Cerebellar cortex (tissue), 1 donor: ENCODE measurements around the gene TMEM200C.
"Not testable (repeated sequence)": the region's sequence is repeated elsewhere in the genome, so short reads cannot be mapped to it uniquely, and the experiment has no call there.

Experiments used
- DNase-seq: peaks from one replicate; pipeline ENCODE4 v3.0.0-alpha.2; 2015; ENCODE audit warnings: low spot score

TMEM200C gene

GRCh38 chr18:5892823-5893431 is 2.4 kb downstream of the TMEM200C start:
- DNase-seq, result no peak

DNA sequence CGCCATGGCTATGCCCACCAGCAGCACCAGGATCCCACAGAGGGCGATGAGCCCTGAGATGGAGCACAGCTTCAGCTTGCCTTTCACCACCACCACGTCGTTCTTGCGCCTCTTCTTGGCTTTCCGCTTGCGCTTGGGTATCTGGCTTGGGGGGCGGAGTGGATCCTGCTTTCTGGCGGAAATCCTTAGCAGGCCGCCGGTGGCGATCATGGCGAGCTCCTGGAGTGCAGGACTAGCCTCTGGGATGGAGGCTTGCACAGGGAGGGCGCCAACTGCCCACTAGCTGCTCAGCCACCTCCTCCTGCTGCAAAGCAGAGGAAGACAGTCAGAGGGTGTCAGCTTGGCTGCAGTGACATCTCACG is 3.5 kb downstream of the TMEM200C start:
- DNase-seq, result no peak

- no peak for DNase-seq
Observed at GRCh38 chr18:5891184-5891853, 4.0 kb downstream of the TMEM200C start.

GRCh38 chr18:5890331-5891183 is 4.8 kb downstream of the TMEM200C start:
- no peak for DNase-seq

- no peak for DNase-seq
Observed at GRCh38 chr18:5885361-5885760, 10.0 kb downstream of the TMEM200C start.

DNA sequence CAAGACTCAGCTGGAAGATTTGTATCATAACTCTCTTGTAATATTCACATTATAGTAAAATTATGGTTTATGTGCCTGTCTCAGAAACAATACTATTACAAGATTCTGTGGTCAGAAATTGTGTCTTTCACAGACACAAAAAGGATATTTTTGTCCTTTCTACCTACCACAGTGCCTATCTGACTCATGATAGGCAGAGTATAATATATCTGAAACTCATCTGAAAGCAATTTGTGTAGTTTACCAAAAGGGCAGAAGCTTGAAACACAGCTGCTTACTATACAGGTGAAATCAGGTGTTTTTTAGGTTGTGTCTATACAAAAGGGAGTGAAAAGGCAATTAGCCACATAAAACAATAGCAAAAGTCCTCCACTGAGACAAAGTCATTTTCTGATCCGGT is 10.9 kb downstream of the TMEM200C start:
- DNase-seq, result no peak

DNA sequence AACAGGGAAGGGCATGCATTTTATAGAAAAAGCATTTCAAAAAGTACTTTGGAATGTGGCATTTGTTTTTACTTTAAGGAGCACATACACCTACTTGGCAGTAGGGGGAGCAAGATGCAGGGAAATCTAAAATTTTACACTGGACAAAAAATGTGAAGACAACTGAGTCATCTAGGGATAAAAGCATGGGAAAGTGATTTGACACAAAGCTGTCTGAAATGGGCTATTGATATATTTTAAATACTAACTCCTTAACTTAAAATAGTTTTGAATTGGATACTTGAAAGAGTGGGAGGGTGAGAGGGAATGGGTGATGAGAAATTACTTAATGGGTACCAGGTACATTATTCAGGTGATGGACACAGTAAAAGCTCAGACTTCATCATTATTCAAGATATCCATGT is 15.8 kb downstream of the TMEM200C start:
- DNase-seq, result peak; percentile 41

DNA sequence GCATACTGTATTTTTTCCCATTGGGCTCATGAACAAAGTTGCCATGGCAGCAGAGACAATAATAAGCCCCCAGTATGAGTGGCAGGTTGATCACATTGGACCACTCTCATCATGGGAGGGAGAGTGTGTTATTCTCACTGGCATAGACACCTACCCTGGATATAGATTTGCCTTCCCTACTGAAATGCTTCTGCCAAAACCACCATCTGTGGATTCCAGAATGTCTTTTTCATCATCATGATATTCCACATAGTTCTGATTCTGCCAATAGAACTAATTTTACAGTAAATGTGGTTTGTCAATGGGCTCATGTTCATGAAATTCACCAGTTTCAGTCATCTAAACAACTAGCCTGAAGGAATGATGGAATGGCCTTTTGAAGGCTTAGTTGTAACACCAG is 18.4 kb downstream of the TMEM200C start:
- DNase-seq, result no peak

DNA sequence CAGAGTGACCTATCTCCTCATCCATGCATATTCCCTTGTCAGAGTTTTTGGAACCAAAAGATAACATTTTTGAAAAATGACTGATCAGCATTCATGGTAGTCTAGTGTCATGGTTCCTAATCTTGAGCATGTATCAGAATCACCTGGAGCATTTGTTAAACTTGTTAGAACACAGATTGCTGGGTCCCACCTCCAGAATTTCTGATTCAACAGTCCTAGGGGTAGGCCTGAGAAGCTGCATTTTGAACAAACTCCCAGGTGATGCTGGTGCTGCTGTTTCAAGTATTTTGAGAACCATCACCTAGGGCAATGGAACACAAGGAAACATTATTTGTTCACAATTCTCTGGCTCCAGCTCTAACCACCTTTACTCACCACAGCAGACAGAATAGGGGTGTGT is 21.0 kb downstream of the TMEM200C start:
- DNase-seq, result no peak

DNA sequence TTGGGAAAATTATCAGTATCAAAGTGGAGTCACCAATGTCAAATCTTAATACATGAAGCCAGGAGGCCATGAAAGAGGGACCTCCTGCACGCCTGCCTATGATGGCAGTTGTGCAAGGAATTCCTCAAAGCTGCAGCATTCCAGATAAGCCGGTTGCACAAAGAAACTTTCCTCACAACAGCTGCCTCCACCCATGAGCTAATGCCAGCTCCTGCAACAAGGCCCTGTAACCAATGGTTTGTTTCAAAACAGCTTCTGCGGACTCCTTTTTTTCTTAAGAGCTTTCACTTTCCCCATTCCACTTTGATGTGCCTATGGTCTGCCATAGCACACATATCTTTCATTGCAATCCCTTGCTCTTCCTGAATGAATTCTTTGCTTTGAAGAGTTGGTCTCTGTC is 22.4 kb downstream of the TMEM200C start:
- DNase-seq, result no peak

GRCh38 chr18:5871426-5871825 is 23.9 kb downstream of the TMEM200C start:
- DNase-seq, result no peak

- peak; percentile 76 for DNase-seq
Observed at GRCh38 chr18:5868218-5868854, 27.0 kb downstream of the TMEM200C start.

- DNase-seq, result no peak
Observed at GRCh38 chr18:5865521-5865920, 29.8 kb downstream of the TMEM200C start.

- DNase-seq, result not testable (repeated sequence)
Observed at GRCh38 chr18:5862127-5862526, 33.2 kb downstream of the TMEM200C start.

DNA sequence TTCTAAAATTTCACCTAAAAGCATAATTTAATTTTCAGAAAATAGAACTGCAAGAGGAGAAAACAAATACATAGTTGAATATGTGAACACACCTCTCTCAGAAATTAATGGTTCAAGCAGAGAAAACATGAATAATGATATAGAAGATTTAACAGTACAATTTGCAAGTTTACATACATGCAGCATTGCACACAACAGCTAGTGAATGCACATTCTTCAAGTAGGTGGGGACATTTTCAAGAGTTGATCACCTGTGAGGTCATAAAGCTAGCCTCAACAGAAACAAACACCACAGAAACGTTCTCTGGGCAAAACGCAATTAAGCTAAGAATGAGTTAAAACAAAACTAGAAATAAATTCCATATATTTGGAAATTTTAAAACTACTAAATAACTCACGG is 38.1 kb downstream of the TMEM200C start:
- no peak for DNase-seq

DNA sequence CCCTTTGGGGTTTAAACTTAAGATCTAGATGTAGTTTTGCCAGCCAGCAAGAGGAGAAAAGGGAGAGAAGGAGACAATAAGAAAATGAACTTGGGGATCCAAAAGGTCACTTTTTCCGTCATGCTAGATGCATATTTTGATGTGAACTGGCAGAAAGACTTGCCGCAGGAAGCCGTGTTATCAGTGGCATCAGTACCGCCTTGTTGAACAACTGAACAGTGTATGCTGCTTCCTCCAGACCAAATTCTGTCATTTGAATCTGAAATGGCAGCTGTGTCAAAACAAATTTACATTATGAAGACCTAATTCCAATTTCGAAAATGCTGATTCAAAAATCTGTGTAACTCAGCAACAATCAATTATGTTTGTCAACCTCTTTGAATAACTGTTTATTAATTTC is 42.1 kb downstream of the TMEM200C start:
- DNase-seq, result no peak

DNA sequence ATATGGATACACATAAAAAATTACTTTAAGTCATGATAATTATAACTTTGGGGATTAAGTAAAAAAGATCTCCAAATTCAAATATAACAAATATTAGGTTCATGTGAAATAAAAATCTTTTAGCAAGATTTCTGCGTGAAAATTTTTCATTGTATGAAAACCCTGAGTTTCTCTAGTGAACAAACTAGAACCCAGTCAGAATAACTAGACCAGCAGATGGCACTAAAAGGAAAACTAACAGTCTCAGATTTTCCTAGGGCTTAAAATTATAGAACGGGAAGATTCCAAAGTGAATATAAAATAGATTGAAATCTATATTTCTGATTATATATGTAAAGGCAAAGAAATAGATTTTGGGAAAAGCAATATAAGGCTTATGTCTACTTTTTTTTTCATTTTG is 43.3 kb downstream of the TMEM200C start:
- DNase-seq, result no peak

DNA sequence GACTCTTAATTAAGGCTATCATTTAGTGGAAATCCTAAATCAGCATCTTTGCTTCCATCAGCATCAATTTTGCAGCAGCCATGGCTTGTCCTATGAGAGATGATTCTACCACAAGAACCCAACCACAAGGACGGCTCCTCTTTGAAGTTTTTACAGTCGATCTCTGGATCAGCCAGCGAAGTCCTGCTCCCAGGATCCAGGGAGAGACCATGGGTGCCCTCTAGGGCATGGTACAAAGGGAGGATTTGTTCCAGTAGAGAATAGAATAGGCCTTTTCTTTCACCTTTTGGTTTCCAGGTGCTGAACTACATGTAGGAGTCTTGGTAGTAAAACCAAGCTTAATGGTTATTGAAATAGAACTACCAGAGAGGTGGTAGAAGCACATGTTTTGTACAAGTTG is 52.7 kb downstream of the TMEM200C start:
- DNase-seq, result no peak

- peak; percentile 50 for DNase-seq
Observed at GRCh38 chr18:5841518-5841917, 53.8 kb downstream of the TMEM200C start.

- no peak for DNase-seq
Observed at GRCh38 chr18:5840547-5840946, 54.8 kb downstream of the TMEM200C start.

- no peak for DNase-seq
Observed at GRCh38 chr18:5840025-5840424, 55.3 kb downstream of the TMEM200C start.

- DNase-seq, result no peak
Observed at GRCh38 chr18:5839102-5839501, 56.2 kb downstream of the TMEM200C start.
